Measurements from ENCODE around the gene VPS50.

GRCh38 chr7:93365341-93365740 lies 133.2 kb downstream of the VPS50 start:
- TF ChIP-seq CTCF (conservative IDR thresholded peaks at IDR 0.05 in 1 of 2, IDR thresholded peaks at IDR 0.05 in 1 of 2; ENCODE audit: extremely low read depth in 1 of 2, insufficient read depth in 1 of 2, low read depth in 1 of 2, low read length in 2 of 2) = no peak
- no peak for TF ChIP-seq EZH2 (IDR thresholded peaks at IDR 0.05; ENCODE audit: borderline replicate concordance, low read length)
